GM18508 (cell line): ENCODE data around the gene ETV3L.
"Not testable (repeated sequence)": the region's sequence is repeated elsewhere in the genome, so short reads cannot be mapped to it uniquely, and the experiment has no call there.

Experiments used
- ATAC-seq: cut with Tn5 transposase; IDR thresholded peaks from one replicate; pipeline ENCODE4 v1.9.1; 2021; ENCODE audit warnings: moderate number of reproducible peaks; ENCODE audit not compliant: insufficient read depth, unreplicated experiment

The ETV3L gene

DNA sequence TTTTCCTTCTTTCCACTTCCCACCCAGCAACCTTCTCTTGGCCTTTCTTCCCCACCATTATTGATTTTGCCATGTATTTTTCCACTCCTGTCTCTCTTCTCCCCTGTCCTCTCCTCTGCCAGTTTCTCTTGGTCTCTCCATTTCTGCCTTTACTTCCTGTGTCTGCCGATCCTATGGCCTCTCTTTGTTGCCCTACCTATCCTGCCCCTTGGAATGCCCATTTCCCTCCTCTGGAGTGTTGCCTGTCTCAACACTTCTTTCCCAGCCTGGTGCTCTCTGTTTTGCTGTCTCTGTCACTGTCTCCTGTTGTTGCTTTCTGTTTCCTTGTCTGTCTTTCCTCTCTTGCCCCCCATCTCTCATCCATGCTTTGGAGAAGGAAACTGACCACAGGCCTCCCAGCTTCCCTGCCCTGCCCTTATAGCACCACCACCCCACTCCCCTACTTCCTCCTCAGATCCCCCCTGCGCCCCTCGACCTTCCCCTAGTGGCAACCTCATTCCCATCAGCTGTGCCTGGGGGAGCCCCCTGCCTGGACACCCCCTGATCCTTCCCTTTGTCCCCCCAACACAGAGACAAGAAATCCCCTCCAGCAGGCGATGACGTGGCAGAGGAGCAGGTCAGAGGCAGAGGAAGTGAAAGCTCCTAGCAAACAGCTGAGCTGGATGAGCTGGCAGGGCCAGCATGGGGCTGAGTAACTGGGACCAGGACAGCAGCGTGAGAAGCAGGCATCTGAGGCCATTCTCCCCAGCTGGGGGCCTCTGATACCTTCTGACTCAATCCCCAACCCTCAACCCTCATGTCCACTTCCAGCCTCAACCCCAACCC lies 6.6 kb upstream of the ETV3L start:
- ATAC-seq, result peak; percentile 67

DNA sequence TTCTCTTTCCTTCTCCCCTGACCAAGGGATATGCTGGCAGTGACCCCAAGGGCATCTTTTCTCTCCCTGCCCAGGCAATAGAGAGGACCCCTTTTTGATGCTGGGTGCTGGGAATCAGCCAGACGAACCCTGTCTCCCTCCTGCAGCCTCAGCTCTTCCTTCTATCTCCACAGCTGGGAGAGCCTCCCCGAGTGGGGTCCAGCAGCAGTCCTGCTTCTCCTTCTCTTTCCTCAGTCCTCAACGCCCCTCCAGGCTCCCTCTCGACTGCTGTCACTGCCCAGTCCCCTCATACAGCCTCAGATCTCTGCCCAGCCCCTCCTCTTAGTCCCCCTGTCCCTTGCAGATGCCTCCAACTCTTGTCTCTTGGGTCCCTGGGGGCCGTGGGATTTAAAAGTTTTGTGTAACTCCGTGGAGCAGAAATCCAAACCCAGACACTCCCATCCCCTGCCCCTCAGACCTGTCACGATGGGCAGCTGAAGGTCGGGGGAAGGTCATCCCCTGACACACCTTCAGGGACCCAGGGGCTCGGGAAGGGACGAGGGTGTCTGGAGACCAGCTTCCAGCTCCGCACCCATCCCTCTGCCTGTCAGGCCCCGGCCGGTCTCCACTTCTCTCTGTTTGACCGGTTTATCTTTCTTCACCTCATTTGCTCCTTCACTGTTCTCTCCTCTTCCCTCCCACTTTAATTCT lies 5.8 kb upstream of the ETV3L start:
- ATAC-seq, result no peak

DNA sequence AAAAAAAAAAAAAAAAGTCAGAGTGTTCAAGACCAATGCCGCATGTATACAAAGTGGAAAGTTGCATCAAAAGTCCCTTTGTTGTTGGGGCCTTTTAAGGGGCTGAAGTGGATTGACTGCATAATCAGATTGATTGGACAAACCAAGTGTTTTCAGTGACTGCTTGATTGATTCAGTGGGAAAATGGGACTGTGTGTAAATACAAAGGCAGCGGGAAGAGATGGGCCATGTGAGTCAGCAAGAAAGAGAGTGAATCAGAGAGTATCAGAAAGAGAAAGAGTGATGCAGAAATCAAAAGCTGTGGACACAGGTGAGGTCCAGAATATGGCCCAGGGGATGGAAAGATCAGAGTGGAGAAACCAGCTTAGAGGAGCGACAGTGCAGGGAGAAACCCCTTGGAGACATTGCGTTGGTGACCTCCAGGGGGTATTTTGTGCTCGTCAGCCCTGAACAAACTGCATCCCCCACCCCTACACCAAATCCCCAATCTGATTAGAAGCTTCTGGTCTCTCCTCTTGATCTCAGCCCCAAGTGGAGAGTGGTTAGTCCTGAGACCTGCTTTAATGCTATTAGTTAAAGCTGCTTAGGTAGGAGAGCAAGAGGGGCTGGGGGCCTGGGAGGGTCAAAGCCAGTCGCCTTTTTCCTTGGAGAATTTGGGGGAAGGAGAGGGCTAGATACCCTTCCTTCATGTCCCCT lies 5.1 kb upstream of the ETV3L start:
- ATAC-seq, result no peak

DNA sequence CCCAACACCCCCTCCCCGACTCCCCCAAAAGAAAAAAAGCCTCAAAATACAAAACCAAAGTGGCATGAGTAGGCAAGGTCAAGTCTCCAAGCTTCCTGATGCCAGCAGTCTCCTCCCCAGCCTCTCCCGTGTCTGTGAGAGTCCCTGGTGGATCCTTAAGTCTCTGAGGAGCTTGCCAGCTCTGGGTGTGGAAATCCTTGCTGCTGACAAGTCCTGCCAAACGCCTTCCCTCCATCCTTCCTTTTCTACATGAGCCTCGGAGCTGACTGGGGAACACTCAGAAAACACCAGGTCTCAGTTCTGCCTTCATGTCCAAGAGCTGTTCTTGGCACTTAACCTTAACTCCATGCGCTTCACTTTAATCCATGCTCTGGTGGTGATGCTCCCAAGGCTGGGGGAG lies 3.7 kb upstream of the ETV3L start:
- no peak for ATAC-seq

DNA sequence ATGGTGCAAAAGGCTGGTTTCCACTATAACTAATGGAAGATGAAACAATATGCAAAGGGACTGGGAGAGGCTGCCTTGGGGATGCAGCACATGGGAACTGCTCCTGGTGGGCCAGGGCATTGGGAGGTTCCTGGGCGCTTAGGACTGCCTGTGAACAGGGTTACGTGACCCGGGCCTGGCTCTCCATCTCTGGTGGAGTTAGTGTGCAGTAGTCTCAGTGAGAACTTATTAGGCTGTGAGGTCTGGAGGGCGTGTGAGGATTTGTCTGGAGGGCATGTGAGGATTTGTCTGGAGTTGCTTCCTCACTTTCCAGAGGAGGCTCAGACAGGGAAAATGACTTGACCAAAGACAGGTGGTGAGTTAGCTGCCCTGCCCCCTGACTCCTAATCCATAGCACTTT lies 1.5 kb upstream of the ETV3L start:
- no peak for ATAC-seq

DNA sequence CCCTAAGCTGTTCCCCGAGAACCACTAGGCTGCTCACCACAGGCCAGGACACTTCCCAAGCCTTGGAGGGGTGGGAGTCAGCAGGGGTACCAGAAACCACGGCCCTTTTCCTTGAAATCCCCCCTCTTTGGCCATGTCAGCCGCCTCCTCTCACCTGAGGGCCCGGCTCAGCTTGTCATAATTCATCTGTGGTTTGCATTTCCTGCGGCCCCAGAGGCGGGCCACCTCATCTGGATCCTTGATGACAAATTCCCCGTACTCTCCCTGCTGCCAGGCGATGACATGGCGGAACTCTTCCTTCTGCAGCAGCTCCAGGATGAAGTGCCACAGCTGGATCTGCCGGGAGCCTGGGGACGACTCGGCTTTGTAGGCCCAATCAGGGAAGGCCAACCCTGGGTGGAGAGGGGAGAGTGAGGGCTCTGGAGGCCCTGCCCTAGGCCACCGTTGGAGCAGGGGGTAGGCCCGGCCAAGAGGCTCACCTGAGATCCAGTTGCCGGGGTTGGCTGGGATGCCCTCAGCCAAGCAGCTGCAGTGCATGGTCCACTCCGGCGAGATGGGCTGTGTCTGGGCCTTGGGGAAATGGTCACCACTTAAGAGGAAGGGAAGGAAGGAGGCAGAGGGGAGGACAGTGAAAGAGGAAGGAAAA lies 498 bp downstream of the ETV3L start:
- not testable (repeated sequence) for ATAC-seq

DNA sequence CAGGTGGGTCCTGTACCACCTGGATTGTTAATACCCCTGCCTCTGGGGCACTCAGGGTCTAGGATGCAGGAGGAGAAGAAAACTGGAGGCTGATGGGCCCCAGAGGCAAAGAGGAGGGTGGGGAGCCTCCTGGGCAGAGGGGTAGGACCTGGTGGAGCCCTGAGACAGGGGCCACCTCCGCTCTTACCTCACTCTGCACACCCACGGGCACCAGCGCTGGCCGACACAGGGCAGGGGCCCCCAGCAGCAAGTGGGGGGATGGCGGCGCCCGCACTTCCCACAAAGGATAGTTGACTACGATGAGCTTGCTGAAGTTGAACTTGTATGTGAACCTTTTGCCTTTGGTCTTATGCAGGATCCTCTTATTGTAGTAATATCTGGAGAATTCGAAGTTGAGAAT lies 1.1 kb downstream of the ETV3L start:
- no peak for ATAC-seq

DNA sequence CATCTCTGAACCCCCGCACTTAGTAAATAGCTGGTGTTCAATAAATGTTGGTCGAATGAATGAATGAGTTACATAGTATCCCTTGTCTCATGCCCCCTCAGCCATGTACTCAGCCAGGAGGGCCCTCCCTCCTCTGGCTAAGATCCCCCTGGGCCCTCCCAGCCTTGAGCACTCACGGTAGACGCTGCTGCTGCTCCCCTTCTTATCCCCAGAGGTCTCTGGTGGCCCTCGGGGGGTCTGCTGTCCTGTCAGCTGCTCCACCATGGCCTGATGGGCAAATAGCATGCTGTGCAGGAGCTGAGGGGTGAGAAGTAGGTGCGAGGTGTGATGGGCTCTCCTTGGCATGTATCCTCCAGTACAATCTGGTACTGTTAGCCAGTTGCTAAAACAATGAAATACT lies 1.9 kb downstream of the ETV3L start:
- ATAC-seq, result no peak

DNA sequence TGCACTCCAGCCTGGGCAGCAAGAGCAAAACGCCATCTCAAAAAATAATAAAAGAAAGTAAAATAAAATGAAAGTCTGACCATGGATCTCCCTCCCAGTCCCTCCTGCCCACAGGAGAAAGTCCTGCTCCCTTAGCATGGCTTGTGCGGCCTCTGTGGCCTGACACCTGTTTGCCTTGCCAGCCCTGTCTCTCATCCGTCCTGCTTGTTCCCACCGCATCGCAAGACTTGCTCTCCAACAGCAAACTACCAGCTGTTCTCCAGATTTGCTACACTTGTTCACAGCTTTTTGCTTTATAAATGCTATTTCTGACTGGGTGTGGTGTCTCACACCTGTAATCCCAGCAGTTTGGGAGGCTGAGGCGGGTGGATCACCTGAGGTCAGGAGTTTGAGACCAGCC lies 2.7 kb downstream of the ETV3L start:
- ATAC-seq, result no peak

DNA sequence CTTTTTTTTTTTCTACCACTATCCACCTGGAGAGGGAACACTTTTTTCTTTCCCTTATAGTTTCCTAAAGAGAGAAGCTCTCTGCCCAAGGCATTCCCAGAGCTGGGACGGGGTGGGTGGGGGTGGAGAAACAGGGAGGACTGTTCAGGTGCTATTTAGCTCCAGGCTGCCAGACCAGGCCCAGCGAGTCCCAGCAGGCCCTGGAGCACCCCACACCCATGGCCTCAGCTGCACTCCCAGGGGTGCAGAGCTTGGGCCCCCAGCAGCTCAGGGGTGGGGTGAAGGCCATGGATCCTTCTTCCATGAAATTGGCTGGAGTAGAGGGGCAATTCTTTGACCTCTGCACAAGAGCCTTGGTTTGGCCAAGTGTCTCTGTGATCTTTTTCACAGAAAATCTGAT lies 4.1 kb downstream of the ETV3L start:
- ATAC-seq, result no peak

DNA sequence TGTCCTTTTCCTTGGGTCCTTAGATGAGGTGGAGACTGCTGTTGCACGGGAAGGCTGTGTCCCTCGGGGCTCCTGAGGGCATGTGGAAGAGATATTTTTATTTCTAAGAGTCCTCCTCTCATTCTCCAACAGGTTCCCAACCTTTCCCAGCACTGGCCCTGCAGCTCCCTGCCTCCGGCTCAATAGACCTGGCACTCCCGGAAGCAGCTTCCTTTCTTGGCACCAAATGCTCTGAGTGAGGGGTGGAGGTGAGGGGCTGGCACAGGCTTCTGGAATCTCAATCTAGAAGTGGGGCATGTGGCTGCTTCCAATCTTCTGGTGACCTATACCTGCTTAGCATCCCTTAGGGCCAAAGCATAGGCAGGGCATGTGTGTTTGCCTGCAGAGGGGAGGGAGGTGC lies 4.5 kb downstream of the ETV3L start:
- ATAC-seq, result no peak

DNA sequence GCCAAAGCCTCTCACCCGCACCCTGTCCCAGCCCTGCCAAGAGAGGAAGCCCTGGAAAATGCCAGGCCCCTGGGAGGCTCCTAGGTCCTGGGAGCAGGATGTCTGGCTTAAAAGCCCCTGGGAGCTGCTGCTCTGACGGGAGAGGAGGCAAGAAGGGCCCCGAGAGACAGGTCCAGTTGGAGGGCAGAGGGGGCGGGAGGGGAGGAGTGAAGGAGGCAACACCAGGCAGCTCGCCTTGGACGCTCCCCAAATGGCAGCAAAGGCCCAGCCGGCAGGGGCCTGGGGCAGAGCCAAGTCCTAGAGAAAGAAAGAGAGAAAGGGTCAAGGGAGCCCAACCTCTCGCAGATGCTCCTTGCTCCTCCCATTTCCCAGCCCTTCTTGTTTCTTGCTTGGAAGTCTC lies 6.8 kb downstream of the ETV3L start:
- no peak for ATAC-seq

DNA sequence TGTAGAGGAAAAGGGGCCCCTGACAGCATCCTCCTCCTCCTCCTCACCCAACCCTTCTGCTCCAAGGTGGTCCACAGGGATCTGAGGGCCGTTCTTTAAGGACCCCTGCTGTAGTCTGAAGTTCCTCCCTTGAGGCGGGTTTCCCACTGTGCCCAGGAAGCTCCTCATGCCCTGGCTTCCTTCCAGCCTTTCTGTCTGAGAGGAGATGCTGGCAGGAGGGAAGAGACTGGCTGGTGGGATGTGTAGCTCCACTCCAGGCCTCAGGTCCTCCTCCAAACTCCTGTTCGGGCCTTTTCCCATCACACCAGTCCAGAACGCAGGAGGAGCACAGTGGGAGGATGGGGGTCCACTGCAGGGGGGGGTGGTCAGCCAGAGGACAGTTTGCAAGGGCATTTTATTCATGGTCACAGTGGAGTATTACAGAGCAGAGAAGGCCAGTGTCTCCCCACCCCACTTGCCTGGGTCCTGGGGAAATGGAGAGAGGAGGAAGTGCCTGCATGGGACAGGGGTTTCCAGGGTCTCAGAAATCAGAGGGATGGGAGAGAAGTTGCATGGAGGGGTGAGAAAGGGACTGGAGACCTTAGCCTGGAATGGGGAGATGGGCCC lies 7.8 kb downstream of the ETV3L start:
- ATAC-seq, result no peak

DNA sequence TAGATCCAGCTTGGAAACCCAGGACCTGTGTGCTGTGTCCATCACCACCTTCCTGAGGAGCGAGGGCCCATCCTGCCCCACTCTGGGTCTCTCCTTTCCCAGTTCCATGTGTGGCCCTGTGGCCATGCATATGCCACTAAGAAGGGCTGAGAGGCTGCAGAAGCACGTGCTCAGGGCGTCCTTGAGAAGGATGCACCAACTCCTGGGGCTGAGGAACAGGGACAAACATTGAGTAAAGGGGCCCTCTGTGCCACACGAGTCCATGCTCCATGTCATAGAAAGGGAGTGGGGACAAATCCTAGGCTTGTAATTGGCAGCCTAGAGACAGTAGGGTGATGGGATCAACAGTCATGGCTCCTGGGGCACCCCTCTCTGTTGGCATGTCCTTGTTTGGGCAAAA lies 8.4 kb downstream of the ETV3L start:
- no peak for ATAC-seq

DNA sequence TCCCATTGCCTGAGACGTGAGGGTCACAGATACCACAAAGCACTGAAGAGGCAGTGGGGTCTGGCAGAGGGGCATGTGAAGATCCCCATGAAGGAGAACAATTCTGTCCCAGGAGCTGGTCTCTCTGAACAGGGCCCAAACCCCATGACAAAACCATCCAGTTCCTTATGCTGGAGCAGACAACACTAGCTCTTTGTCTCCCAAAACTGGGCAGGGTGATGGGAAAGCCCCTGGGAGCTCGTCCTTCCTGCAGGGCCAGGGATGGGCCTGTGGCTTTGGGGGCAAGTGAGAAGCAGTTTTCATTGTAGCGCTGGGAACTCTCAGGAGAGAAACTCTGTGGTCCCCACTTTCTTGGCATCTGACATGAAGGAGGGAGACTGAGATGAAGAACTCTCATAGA lies 8.8 kb downstream of the ETV3L start:
- ATAC-seq, result no peak

DNA sequence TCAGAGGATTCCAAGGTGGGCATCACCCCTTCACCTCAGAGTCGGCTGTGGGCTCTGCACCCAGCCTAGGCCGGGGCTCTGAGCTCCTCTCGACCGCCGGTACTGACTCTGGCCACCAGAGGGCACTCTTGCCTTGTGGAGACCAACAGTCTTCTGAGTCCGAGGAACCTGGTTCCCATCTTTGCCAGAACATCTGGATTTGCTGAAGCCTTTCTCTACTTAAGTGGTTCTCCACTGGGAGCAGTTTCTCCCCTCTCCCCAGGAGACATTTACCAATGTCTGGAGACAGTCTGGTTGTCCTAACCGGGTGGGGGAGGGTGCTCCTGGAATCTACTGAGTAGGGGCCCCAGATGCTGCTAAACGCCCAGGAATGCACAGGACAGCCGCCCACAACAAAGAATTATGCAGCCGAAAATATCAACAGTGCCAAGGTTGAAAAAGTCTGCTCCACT lies 9.4 kb downstream of the ETV3L start:
- ATAC-seq, result no peak

DNA sequence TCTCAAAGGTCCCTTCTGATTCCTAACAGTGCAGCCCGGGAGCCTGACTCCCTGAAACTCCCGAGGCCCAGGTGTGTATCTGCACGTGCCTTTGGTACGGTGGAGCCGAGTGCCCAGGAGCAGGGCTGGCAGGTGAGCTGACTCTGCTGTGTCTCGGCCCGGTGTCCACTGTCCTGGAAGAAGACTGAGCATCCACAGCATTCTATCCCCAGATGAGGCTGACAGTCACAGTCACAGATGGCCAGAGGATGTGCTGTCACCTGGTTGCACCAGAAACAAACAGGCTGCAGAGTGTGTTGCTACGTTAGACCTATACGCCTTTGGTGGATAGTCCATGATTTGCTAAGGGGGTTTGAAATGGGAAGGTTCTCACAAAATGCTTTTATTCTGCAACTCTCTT lies 9.8 kb downstream of the ETV3L start:
- no peak for ATAC-seq

DNA sequence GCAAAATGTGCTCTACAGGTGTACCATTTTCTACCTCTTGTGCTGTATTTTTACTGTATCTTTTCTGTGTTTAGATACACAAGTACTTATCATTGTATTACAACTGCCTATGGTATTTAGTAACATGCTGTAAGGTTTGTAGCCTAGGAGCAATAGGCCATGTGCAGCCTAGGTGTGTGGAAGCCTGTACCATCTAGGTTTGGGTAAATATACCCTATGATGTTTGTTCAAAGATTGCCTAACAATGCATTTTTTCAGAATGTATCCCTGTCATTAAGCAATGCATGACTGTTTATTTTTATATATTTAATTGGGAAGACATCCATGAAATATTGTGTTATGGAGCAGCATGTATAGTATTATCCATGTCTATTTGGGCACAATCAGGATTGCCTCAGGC lies 11.0 kb downstream of the ETV3L start:
- ATAC-seq, result no peak

DNA sequence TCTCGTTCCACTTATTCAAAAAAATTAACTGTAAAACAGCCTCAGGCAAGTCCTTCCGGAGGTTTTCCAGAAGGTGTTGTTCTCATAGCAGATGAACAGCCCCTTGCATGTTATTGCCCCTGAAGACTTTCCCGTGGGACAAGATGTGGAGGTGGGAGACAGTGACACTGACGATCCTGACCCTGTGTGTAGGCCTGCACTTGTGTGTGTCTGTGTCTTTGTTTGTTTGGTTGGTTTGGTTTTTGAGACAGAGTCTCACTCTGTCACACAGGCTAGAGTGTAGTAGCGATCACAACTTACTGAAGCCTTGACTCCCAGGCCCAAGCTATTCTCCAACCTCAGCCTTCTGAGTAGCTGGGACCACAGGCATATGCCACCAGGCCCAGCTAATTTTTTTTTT lies 12.6 kb downstream of the ETV3L start:
- no peak for ATAC-seq

DNA sequence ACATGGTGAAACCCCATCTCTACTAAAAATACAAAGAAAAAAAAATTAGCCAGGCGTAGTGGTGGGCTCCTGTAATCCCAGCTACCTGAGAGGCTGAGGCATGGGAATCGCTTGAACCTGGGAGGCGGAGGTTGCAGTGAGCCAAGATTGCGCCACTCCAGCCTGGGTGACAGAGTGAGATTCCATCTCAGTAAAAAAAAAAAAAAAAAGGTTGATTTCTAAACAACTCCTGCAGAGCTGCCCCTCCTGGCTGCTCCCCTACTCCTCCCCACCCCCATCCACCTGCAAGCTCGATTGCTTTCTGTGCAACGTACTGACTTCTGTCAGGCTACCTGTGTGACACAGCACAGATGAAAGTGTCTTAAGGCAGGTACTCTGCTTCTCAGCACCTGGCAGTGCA lies 13.3 kb downstream of the ETV3L start:
- ATAC-seq, result no peak
